Liver (tissue), 9 donors: ENCODE measurements around the gene MPHOSPH10. TPM values are rescaled to one million over a fixed set of nuclear protein-coding genes. Genes with fewer than 3 reads are reported as not detected.

Experiments
- DNase-seq: peaks from one replicate; pipeline ENCODE4 v3.0.0-alpha.2; 2017; ENCODE audit warnings: low spot score
- H3K27ac ChIP-seq, 2 donors: one replicate each; pipeline ENCODE4 v1.7.0; 2013; ENCODE audit warnings: inconsistent platforms in 2 of 2, low read length in 2 of 2, control low read depth in 1 of 2, low read depth in 1 of 2, mild to moderate bottlenecking in 1 of 2
- H3K27me3 ChIP-seq, 4 donors: one replicate each; pipeline versions ENCODE4 v1.6.1 to v1.7.0; 2013; ENCODE audit warnings: low read length in 3 of 4, inconsistent platforms in 1 of 4, mild to moderate bottlenecking in 1 of 4, moderate library complexity in 1 of 4; ENCODE audit not compliant: control insufficient read depth in 4 of 4, insufficient read depth in 4 of 4
- H3K36me3 ChIP-seq, 4 donors: one replicate each; pipeline versions ENCODE4 v1.6.1 to v1.7.0; 2013; ENCODE audit warnings: low read length in 3 of 4, mild to moderate bottlenecking in 3 of 4, low read depth in 1 of 4, moderate library complexity in 1 of 4; ENCODE audit not compliant: control insufficient read depth in 4 of 4, insufficient read depth in 3 of 4
- H3K4me1 ChIP-seq, 4 donors: one replicate each; pipeline versions ENCODE4 v1.6.1 to v1.7.0; 2013; ENCODE audit warnings: low read length in 3 of 4, mild to moderate bottlenecking in 3 of 4, moderate library complexity in 1 of 4; ENCODE audit not compliant: control insufficient read depth in 4 of 4, insufficient read depth in 4 of 4
- H3K4me3 ChIP-seq, 3 donors: one replicate each; pipeline versions ENCODE4 v1.6.1 to v1.7.0; 2013; ENCODE audit warnings: low read length in 3 of 3, control low read depth in 1 of 3, low read depth in 1 of 3, mild to moderate bottlenecking in 1 of 3
- H3K9ac ChIP-seq, 2 donors: one replicate each; pipeline ENCODE4 v1.7.0; 2013; ENCODE audit warnings: low read length in 2 of 2, mild to moderate bottlenecking in 2 of 2, moderate library complexity in 2 of 2, control low read depth in 1 of 2, low read depth in 1 of 2
- H3K9me3 ChIP-seq, 4 donors: one replicate each; pipeline versions ENCODE4 v1.6.1 to v1.7.0; 2013; ENCODE audit warnings: low read length in 3 of 4; ENCODE audit not compliant: control insufficient read depth in 4 of 4
- EGR1 ChIP-seq, 2 donors: IDR thresholded peaks; 2 replicates each; pipeline ENCODE4 v1.6.1; 2016 to 2018; ENCODE audit warnings: antibody characterized with exemption in 2 of 2, low read depth in 2 of 2
- FOXA1 ChIP-seq: IDR thresholded peaks from 2 replicates; pipeline ENCODE4 v1.6.1; 2016; ENCODE audit warnings: antibody characterized with exemption
- FOXA2 ChIP-seq: IDR thresholded peaks from 2 replicates; pipeline ENCODE4 v1.6.1; 2016; ENCODE audit warnings: antibody characterized with exemption
- GABPA ChIP-seq, 2 donors: IDR thresholded peaks in 1 of 2; conservative IDR thresholded peaks in 1 of 2; 2 replicates each; pipeline ENCODE4 v1.6.1; 2016; ENCODE audit warnings: antibody characterized with exemption in 2 of 2, mild to moderate bottlenecking in 1 of 2, moderate library complexity in 1 of 2
- HNF4A ChIP-seq, 2 donors: conservative IDR thresholded peaks; 2 replicates each; pipeline ENCODE4 v1.6.1; 2016; ENCODE audit warnings: antibody characterized with exemption in 2 of 2, mild to moderate bottlenecking in 2 of 2
- HNF4G ChIP-seq: IDR thresholded peaks from 2 replicates; pipeline ENCODE4 v1.6.1; 2016; ENCODE audit warnings: antibody characterized with exemption
- JUND ChIP-seq, 2 donors: IDR thresholded peaks; 2 replicates each; pipeline ENCODE4 v1.6.1; 2016; ENCODE audit warnings: antibody characterized with exemption in 2 of 2
- NR2F2 ChIP-seq: IDR thresholded peaks from 2 replicates; pipeline ENCODE4 v1.6.1; 2016; ENCODE audit warnings: antibody characterized with exemption
- RAD21 ChIP-seq, 2 donors: IDR thresholded peaks; 2 replicates each; pipeline ENCODE4 v1.6.1; 2016; ENCODE audit warnings: antibody characterized with exemption in 2 of 2, mild to moderate bottlenecking in 2 of 2
- RXRA ChIP-seq, 2 donors: IDR thresholded peaks; 2 replicates each; pipeline ENCODE4 v1.6.1; 2017 to 2018; ENCODE audit warnings: antibody characterized with exemption in 2 of 2, mild to moderate bottlenecking in 1 of 2
- SP1 ChIP-seq: IDR thresholded peaks from 2 replicates; pipeline ENCODE4 v1.6.1; 2018; ENCODE audit warnings: antibody characterized with exemption, mild to moderate bottlenecking
- YY1 ChIP-seq: IDR thresholded peaks from 2 replicates; pipeline ENCODE4 v1.6.1; 2016; ENCODE audit warnings: antibody characterized with exemption, mild to moderate bottlenecking
- WGBS: extraction: QIAGEN DNeasy Blood & Tissue Kit; methylation state at CpG from one replicate; pipeline ENCODE4 v1.1.7; 2013; 5-methylcytosine and 5-hydroxymethylcytosine counted together
- polyA plus RNA-seq, 2 donors: library from polyadenylated mRNA; stranded (reverse) in 1 of 2; unstranded in 1 of 2; fragments of 200-250 nt in 1 of 2; fragments of >200 nt in 1 of 2; fragmentation: Nextera tagmentation in 1 of 2; extraction: Ambion mirVana in 1 of 2; gene quantifications; one replicate each; pipeline versions ENCODE4 v1.2.1 to v1.2.3, GENCODE V29; 2013 to 2015
- total RNA-seq, 2 donors: library from RNA; depleted of rRNA; stranded (reverse); fragments of >200 nt; gene quantifications; one replicate each; pipeline ENCODE4 v1.2.3, GENCODE V29; 2014
- TF ChIP-seq, protein P1 (sequence below): IDR thresholded peaks from 2 replicates; pipeline ENCODE4 v1.6.1; 2016; ENCODE audit warnings: antibody characterized with exemption
- TF ChIP-seq, protein P2 (sequence below): IDR thresholded peaks from 2 replicates; pipeline ENCODE4 v1.6.1; 2016; ENCODE audit warnings: antibody characterized with exemption
- TF ChIP-seq, protein P3 (sequence below): IDR thresholded peaks from 2 replicates; pipeline ENCODE4 v1.6.1; 2016; ENCODE audit warnings: antibody characterized with exemption
- TF ChIP-seq, protein P4 (sequence below): fragments of 150-350 bp; IDR thresholded peaks from 2 replicates; pipeline ENCODE4 v1.5.1; 2017; ENCODE audit warnings: improper control_type of control experiment, low read depth, low read length; ENCODE audit not compliant: missing input control
- TF ChIP-seq, protein P5 (sequence below): IDR thresholded peaks from 2 replicates; pipeline ENCODE4 v1.6.1; 2016; ENCODE audit warnings: antibody characterized with exemption, mild to moderate bottlenecking
- donor health status: healthy.
- donor health status: healthy.
- donor health status: healthy.
- donor health status: healthy.
- donor health status: healthy.

The MPHOSPH10 gene
- total and polyA plus RNA-seq, 4 donors, result 8.7 to 13.6 (median 11.3) TPM

DNA sequence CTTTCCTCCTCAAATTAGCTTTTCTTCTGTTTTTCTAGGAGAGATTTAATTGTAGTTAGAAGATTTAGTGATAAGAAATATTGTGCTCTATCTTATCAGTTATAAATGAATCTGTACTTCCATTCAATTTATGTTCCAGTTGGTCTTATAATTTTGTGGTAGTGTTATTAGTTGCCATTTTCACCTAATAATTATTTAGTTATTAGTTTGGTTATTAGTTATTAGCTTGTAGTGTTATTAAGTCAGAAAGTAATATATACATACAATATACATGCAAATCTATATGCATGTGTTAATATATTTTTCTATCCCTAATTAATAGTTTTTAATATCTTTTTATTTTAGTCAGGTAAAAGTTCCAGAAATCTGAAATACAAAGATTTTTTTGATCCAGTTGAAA, 3.2 kb downstream of the MPHOSPH10 start:
- no peak for DNase-seq
- Histone ChIP-seq H3K27ac (no peak overlapping the region), H3K9ac (no peak overlapping the region), H3K4me3 (no peak overlapping the region), H3K36me3 (peaks cover 7 to 38% (median 33%) of the 10 kb centered on the region in 4 donors), H3K27me3 (no peaks in the 10 kb centered on the region), H3K9me3 (no peaks in the 10 kb centered on the region), H3K4me1 (peaks cover 7 to 27% (median 15%) of the 10 kb centered on the region in 4 donors)
- TF ChIP-seq, protein P1, sequence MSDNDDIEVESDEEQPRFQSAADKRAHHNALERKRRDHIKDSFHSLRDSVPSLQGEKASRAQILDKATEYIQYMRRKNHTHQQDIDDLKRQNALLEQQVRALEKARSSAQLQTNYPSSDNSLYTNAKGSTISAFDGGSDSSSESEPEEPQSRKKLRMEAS, result no peak
- no peak for TF ChIP-seq RAD21 (IDR thresholded peaks at IDR 0.05)
- TF ChIP-seq RXRA (IDR thresholded peaks at IDR 0.05), result no peak
- TF ChIP-seq HNF4A (conservative IDR thresholded peaks at IDR 0.05), result no peak
- TF ChIP-seq YY1, result no peak
- TF ChIP-seq, protein P2, sequence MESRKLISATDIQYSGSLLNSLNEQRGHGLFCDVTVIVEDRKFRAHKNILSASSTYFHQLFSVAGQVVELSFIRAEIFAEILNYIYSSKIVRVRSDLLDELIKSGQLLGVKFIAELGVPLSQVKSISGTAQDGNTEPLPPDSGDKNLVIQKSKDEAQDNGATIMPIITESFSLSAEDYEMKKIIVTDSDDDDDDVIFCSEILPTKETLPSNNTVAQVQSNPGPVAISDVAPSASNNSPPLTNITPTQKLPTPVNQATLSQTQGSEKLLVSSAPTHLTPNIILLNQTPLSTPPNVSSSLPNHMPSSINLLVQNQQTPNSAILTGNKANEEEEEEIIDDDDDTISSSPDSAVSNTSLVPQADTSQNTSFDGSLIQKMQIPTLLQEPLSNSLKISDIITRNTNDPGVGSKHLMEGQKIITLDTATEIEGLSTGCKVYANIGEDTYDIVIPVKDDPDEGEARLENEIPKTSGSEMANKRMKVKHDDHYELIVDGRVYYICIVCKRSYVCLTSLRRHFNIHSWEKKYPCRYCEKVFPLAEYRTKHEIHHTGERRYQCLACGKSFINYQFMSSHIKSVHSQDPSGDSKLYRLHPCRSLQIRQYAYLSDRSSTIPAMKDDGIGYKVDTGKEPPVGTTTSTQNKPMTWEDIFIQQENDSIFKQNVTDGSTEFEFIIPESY, result no peak
- no peak for TF ChIP-seq FOXA1
- TF ChIP-seq EGR1 (IDR thresholded peaks at IDR 0.05; ENCODE audit: low read depth in 2 of 2), result no peak
- TF ChIP-seq, protein P3, sequence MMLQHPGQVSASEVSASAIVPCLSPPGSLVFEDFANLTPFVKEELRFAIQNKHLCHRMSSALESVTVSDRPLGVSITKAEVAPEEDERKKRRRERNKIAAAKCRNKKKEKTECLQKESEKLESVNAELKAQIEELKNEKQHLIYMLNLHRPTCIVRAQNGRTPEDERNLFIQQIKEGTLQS, result no peak

DNA sequence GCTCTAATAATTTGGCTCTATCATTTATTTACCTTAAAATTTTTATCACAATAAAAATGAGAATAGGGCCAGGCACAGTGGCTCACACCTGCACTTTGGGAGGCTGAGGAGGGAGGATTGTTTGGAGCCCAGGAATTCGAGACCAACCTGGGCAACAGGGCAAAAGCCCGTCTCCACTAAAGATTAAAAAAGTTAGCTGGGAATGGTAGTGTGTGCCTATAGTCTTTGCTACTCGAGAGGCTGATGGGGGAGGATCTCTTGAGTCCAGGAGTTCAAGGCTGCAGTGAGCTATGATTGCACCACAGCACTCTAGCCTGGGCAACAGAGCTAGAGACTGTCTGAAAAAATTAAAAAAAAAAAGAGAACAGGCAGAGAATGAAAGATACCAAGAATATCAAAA, 5.7 kb downstream of the MPHOSPH10 start:
- peaks cover 5 to 14% (median 10%) of the 10 kb centered on the region in 4 donors for H3K4me1 ChIP-seq
- WGBS, result 54% methylated on average over 3 of the region's 3 CpGs
- no peaks in the 10 kb centered on the region for H3K9me3 ChIP-seq
- H3K27ac ChIP-seq, result no peak overlapping the region
- TF ChIP-seq JUND (IDR thresholded peaks at IDR 0.05) (no peak), HNF4A (conservative IDR thresholded peaks at IDR 0.05) (peak in 1 of 2 donors; percentile 55)
- H3K4me3 ChIP-seq, result no peak overlapping the region
- peaks cover 12 to 60% (median 56%) of the 10 kb centered on the region in 4 donors for H3K36me3 ChIP-seq
- H3K9ac ChIP-seq, result no peak overlapping the region
- H3K27me3 ChIP-seq, result no peaks in the 10 kb centered on the region
- DNase-seq, result no peak

DNA sequence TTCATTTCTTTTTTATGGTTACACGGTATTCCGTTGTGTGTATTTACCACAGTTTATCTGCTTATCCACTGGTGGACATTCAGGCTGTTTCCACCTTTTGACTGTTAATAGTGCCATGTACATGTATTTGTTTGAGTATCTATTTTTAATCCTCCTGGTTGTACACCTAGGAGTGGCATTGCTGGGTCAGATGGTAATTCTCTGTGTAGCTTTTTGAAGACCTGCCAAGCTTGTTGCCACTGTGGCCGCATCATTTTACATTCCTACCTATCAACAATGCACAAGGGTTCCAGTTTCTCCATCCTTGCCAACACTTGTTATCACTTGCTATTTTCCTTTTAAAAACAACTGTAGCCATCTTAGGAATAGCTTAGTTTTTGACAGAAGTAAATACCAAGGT, 13.3 kb downstream of the MPHOSPH10 start:
- no peak for DNase-seq
- H3K4me3 ChIP-seq, result no peak overlapping the region
- H3K9me3 ChIP-seq, result no peaks in the 10 kb centered on the region
- peaks cover 24 to 90% (median 71%) of the 10 kb centered on the region in 4 donors for H3K36me3 ChIP-seq
- no peak overlapping the region for H3K27ac ChIP-seq
- no peaks in the 10 kb centered on the region for H3K4me1 ChIP-seq
- H3K9ac ChIP-seq, result no peak overlapping the region
- 93% methylated on average over 3 of the region's 3 CpGs for WGBS
- H3K27me3 ChIP-seq, result no peaks in the 10 kb centered on the region
- no peak for TF ChIP-seq RXRA (IDR thresholded peaks at IDR 0.05)
- TF ChIP-seq YY1, result no peak
- TF ChIP-seq, protein P4, sequence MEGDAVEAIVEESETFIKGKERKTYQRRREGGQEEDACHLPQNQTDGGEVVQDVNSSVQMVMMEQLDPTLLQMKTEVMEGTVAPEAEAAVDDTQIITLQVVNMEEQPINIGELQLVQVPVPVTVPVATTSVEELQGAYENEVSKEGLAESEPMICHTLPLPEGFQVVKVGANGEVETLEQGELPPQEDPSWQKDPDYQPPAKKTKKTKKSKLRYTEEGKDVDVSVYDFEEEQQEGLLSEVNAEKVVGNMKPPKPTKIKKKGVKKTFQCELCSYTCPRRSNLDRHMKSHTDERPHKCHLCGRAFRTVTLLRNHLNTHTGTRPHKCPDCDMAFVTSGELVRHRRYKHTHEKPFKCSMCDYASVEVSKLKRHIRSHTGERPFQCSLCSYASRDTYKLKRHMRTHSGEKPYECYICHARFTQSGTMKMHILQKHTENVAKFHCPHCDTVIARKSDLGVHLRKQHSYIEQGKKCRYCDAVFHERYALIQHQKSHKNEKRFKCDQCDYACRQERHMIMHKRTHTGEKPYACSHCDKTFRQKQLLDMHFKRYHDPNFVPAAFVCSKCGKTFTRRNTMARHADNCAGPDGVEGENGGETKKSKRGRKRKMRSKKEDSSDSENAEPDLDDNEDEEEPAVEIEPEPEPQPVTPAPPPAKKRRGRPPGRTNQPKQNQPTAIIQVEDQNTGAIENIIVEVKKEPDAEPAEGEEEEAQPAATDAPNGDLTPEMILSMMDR, result no peak
- no peak for TF ChIP-seq GABPA (IDR thresholded peaks at IDR 0.05 in 1 of 2, conservative IDR thresholded peaks at IDR 0.05 in 1 of 2)
- TF ChIP-seq, protein P1, result no peak
- TF ChIP-seq FOXA2, result no peak
- no peak for TF ChIP-seq SP1
- no peak for TF ChIP-seq RAD21 (IDR thresholded peaks at IDR 0.05)
- TF ChIP-seq NR2F2, result no peak
- no peak for TF ChIP-seq JUND (IDR thresholded peaks at IDR 0.05)
- no peak for TF ChIP-seq HNF4A (conservative IDR thresholded peaks at IDR 0.05)
- TF ChIP-seq, protein P5, sequence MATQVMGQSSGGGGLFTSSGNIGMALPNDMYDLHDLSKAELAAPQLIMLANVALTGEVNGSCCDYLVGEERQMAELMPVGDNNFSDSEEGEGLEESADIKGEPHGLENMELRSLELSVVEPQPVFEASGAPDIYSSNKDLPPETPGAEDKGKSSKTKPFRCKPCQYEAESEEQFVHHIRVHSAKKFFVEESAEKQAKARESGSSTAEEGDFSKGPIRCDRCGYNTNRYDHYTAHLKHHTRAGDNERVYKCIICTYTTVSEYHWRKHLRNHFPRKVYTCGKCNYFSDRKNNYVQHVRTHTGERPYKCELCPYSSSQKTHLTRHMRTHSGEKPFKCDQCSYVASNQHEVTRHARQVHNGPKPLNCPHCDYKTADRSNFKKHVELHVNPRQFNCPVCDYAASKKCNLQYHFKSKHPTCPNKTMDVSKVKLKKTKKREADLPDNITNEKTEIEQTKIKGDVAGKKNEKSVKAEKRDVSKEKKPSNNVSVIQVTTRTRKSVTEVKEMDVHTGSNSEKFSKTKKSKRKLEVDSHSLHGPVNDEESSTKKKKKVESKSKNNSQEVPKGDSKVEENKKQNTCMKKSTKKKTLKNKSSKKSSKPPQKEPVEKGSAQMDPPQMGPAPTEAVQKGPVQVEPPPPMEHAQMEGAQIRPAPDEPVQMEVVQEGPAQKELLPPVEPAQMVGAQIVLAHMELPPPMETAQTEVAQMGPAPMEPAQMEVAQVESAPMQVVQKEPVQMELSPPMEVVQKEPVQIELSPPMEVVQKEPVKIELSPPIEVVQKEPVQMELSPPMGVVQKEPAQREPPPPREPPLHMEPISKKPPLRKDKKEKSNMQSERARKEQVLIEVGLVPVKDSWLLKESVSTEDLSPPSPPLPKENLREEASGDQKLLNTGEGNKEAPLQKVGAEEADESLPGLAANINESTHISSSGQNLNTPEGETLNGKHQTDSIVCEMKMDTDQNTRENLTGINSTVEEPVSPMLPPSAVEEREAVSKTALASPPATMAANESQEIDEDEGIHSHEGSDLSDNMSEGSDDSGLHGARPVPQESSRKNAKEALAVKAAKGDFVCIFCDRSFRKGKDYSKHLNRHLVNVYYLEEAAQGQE, result no peak
- TF ChIP-seq, protein P3, result no peak
- TF ChIP-seq, protein P2, result no peak
- TF ChIP-seq EGR1 (IDR thresholded peaks at IDR 0.05; ENCODE audit: low read depth in 2 of 2), result no peak
- TF ChIP-seq HNF4G, result no peak
